GM12865 (cell line): ENCODE measurements around the gene S100A1.

ENCODE experiments used
- DNase-seq: peaks from one replicate; pipeline ENCODE4 v3.0.0; 2010; ENCODE audit warnings: low read depth
- H3K4me3 ChIP-seq: 2 replicates; pipeline ENCODE4 v1.5.1; 2011; ENCODE audit warnings: mild to moderate bottlenecking, low read depth, low read length, control low read depth
- CTCF ChIP-seq: IDR thresholded peaks from 2 replicates; pipeline ENCODE4 v1.5.1; 2011; ENCODE audit warnings: low read length, control low read depth, low read depth, inconsistent platforms; ENCODE audit not compliant: insufficient read depth; ENCODE audit errors: missing control alignments

Gene S100A1

GRCh38 chr1:153614189-153614900, 13.9 kb upstream of the S100A1 start:
- H3K4me3 ChIP-seq = no peak overlapping the region
- TF ChIP-seq CTCF = no peak
- DNase-seq = no peak

- H3K4me3 ChIP-seq = no peak overlapping the region
- no peak for DNase-seq
- no peak for TF ChIP-seq CTCF
These were observed 13.3 kb upstream of the S100A1 start for GRCh38 chr1:153614906-153615305.

DNA sequence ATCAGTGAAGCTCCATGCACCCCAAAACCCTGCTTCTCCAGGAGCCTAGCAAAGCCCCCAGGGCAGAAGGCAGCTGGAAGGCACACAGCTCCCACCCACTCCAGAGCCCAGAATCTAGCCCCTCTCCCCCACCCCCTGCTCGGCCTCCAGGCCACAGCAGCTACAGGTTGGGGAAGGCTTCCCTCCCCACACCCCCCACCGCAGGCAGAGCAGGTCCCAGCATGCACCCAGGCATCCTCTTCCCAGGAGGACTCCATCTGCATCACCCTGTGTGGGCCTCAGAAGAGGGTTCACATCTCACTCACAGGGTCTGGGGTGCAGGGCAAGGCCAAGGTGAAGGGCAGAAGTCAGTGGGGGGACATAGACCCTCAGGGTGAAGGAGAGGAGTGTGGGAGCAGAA, 12.8 kb upstream of the S100A1 start:
- TF ChIP-seq CTCF = no peak
- H3K4me3 ChIP-seq = no peak overlapping the region
- no peak for DNase-seq

- no peak within 1 kb of the TSS for H3K4me3 ChIP-seq
- no peak for DNase-seq
- no peak for TF ChIP-seq CTCF
These were observed 11.9 kb upstream of the S100A1 start, which contains the start of gene S100A14 for GRCh38 chr1:153616144-153616916. Gene S100A14 (minus strand): TSS chr1:153616325. CDS start chr1:153615858, 467 bp downstream.

- H3K4me3 ChIP-seq = no peak overlapping the region
- no peak for DNase-seq
- TF ChIP-seq CTCF = no peak
These were observed 11.3 kb upstream of the S100A1 start for GRCh38 chr1:153616917-153617311.

DNA sequence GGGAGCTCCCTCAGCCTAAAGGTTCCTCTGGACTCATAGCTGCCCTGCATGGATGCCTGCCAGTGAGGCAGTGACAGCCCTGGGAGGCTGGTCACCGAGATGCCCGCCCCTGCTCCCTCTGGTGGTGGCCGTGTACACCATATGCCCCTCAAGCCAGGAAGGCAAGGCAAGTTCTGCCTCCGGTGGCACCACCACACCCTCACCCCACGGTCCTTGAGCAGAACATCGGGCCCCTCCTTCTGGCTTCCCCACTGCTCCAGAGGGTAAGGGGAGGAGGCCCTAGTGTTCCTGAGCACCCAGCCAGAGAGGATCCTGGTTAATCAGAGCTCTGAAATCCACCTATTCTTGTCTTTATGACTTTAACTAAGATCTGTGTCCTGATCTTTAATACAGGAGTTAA, 10.6 kb upstream of the S100A1 start:
- H3K4me3 ChIP-seq = no peak overlapping the region
- DNase-seq = no peak
- TF ChIP-seq CTCF = no peak

DNA sequence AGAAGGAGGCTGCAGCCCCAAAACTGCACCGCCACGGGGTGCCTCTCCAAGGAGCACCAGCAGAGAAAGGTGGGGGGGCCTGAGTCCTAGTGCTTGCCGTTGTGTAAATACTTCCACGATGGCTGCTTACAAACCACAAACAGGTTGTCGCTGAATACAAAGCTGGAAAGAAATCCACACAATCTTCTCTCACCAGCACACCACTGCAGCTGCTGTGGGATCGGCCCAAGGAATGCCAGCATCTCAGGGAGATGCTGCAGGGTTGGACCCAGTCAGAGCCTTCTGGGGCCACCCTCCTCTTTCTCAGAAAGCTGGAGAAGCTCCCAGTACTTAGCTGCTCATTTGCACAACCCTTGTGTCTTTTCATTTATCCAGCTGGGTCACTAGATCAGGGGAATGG, 9.1 kb upstream of the S100A1 start:
- no peak for TF ChIP-seq CTCF
- no peak for DNase-seq
- H3K4me3 ChIP-seq = no peak overlapping the region
